ENCODE data around the gene VPS26A. TPM values are rescaled to one million over a fixed set of nuclear protein-coding genes. Genes with fewer than 3 reads are reported as not detected.

Gene VPS26A
- total RNA-seq, 5 donors from 2014 or later (not counting 1 experiment from before 2014, with no cell fraction given), result 24.6 to 35.8 (median 28.2) TPM

DNA sequence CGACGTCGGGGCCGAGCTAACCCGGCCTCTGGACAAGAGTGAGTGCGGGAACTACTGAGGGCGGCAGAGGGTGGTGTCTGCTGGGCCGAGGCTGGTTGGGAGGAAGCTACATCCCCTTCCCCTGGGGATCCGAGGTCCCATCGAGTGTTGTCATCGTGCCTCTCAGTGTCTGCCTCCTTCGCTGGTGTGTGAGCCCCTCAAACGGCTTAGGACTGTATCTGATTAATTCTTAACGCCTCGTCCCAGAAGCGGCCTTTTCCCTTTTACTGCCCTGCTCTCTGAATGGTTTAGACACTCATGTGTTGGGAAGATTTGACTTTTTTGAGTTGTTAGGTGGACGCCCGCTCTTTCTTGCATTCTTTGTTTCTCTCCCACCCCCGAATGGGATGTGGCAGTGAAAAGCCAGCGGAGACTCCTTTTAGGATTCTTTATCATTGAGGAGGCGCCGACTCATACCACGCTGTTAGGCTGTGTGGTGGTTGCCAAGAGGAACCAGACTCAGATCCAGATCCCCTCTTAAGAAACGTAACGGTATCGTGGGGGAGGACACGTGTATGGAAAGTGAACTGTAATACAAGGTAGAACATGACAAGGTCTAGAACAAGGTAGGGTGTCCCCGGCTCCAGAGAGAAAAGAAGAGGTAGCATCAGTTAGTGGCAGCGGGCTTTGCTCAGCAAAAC is 56.7 kb downstream of the VPS26A start:
- H3K4me3 Mint-ChIP-seq, result peak overlapping the region; percentile 88 to 96 (median 96)
- DNase-seq (peak in 31 of 35 experiments; percentile 7 to 58 (median 34)), ATAC-seq (replicated peaks in 1 of 4) (peak in 2 of 4 experiments; percentile 7 to 28)
- ChIA-PET POLR2A (interaction anchor here (0.5 to 1.0 kb wide), 4 partner anchors 50 to 376 kb away, joined by 3 read pairs; partner anchors contain the start of gene SRGN (in 1 of the 2)), CTCF (no interaction called here)
- H3K27me3 Mint-ChIP-seq, result no peaks in the 10 kb centered on the region
- H3K4me1 Mint-ChIP-seq, result peaks cover 49 to 62% (median 52%) of the 10 kb centered on the region in 3 donors
- peak overlapping the region; percentile 99 to 100 for H3K27ac Mint-ChIP-seq
- H3K36me3 Mint-ChIP-seq, result peaks cover 7% of the 10 kb centered on the region
- Histone ChIP-seq H3K4me3 (ENCODE audit: control insufficient read depth in 1 of 2, extremely low read depth in 1 of 2, low read length in 1 of 2) (peak overlapping the region; percentile 93 to 99), H3K27ac (ENCODE audit: low read length) (peak overlapping the region; percentile 93), H3K9me3 (no peaks in the 10 kb centered on the region), H3K27me3 (replicated peaks in 1 of 2; ENCODE audit: control insufficient read depth in 2 of 2, extremely low read depth in 1 of 2, insufficient read depth in 2 of 2, low read length in 1 of 2) (no peaks in the 10 kb centered on the region), H3K4me1 (ENCODE audit: control insufficient read depth in 1 of 2, extremely low read depth in 1 of 2, insufficient read depth in 2 of 2, low read length in 2 of 2) (peaks cover 12 to 27% of the 10 kb centered on the region in 2 experiments), H3K36me3 (ENCODE audit: control insufficient read depth in 2 of 2, extremely low read depth in 1 of 2, insufficient read depth in 1 of 2, low read length in 1 of 2) (peaks cover 9 to 13% of the 10 kb centered on the region in 2 donors)
- H3K9me3 Mint-ChIP-seq, result no peaks in the 10 kb centered on the region
- 11% methylated on average over 4 of the region's 29 CpGs for WGBS (ENCODE audit: insufficient coverage)

DNA sequence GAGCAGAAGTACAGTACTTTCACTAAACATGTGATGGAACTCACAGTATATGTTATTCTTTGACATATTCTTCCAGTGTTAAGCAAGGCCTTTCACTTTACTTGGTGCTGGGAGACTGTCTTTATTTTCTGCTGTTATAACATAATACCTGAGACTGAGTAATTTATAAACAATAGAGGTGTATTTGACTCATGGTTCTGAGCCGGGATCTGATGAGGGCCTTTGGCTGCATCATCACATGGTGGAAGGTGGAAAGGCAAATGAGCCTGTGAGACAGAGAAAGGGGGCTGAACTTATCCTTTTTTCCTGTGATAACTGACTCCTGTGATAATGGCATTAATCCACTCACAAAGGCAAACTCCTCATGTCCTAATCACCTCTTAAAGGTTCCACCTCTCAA is 57.5 kb downstream of the VPS26A start:
- peak overlapping the region; percentile 93 for H3K27ac ChIP-seq (ENCODE audit: low read length)
- Mint-ChIP-seq H3K27me3 (no peaks in the 10 kb centered on the region), H3K4me3 (peak overlapping the region; percentile 88 to 96 (median 96)), H3K4me1 (peaks cover 50 to 66% (median 55%) of the 10 kb centered on the region in 3 donors), H3K27ac (peak overlapping the region in 1 of 2 donors; percentile 28), H3K36me3 (peaks cover 9% of the 10 kb centered on the region), H3K9me3 (no peaks in the 10 kb centered on the region)
- H3K4me1 ChIP-seq (ENCODE audit: control insufficient read depth in 1 of 2, extremely low read depth in 1 of 2, insufficient read depth in 2 of 2, low read length in 2 of 2), result peaks cover 12 to 27% of the 10 kb centered on the region in 2 experiments
- ATAC-seq (replicated peaks in 1 of 4) (no peak), DNase-seq (no peak)
- peaks cover 9 to 20% of the 10 kb centered on the region in 2 donors for H3K36me3 ChIP-seq (ENCODE audit: control insufficient read depth in 2 of 2, extremely low read depth in 1 of 2, insufficient read depth in 1 of 2, low read length in 1 of 2)
- no peak overlapping the region for H3K4me3 ChIP-seq (ENCODE audit: control insufficient read depth in 1 of 2, extremely low read depth in 1 of 2, low read length in 1 of 2)
- H3K9me3 ChIP-seq, result no peaks in the 10 kb centered on the region
- CTCF ChIA-PET, result no interaction called here
- H3K27me3 ChIP-seq (replicated peaks in 1 of 2; ENCODE audit: control insufficient read depth in 2 of 2, extremely low read depth in 1 of 2, insufficient read depth in 2 of 2, low read length in 1 of 2), result no peaks in the 10 kb centered on the region
- no CpG with 5 or more reads among the region's 1 CpG for WGBS (ENCODE audit: insufficient coverage)
- POLR2A ChIA-PET, result interaction anchor here (0.6 to 0.7 kb wide), 2 partner anchors 23 to 279 kb away, joined by 3 to 4 read pairs; no protein-coding TSS in a partner anchor

DNA sequence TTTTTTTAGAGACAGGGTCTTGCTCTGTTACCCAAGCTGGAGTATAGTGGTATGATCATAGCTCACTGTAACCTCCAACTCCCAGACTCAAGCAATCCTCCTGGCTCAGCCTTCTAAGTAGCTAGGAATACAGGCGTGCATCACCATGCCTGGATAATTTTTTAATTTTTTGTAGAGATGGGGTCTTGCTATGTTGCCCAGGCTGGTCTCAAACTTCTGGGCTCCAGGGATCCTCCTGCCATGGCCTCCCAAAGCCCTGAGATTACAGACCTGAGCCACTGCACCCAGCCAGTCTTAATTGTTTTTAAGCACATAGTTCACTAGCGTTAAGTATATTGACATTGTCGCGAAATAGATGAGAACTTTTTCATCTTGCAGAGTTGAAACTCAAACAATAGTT is 58.0 kb downstream of the VPS26A start:
- H3K4me3 Mint-ChIP-seq, result no peak overlapping the region
- CTCF ChIA-PET, result interaction anchor here in 1 of 2 donors (0.6 to 1.1 kb wide), 3 partner anchors 38 to 226 kb away, joined by 3 to 4 read pairs (median 3); partner anchors contain the start of gene HKDC1
- no peak overlapping the region for H3K27ac Mint-ChIP-seq
- no peaks in the 10 kb centered on the region for H3K9me3 ChIP-seq
- peaks cover 50 to 66% (median 55%) of the 10 kb centered on the region in 3 donors for H3K4me1 Mint-ChIP-seq
- no CpG with 5 or more reads among the region's 4 CpGs for WGBS (ENCODE audit: insufficient coverage)
- peaks cover 9 to 26% of the 10 kb centered on the region in 2 donors for H3K36me3 ChIP-seq (ENCODE audit: control insufficient read depth in 2 of 2, extremely low read depth in 1 of 2, insufficient read depth in 1 of 2, low read length in 1 of 2)
- no peak for ATAC-seq (replicated peaks in 1 of 4)
- no peaks in the 10 kb centered on the region for H3K9me3 Mint-ChIP-seq
- H3K27me3 Mint-ChIP-seq, result no peaks in the 10 kb centered on the region
- DNase-seq, result no peak
- peaks cover 11% of the 10 kb centered on the region for H3K36me3 Mint-ChIP-seq
- no peak overlapping the region for H3K27ac ChIP-seq (ENCODE audit: low read length)
- POLR2A ChIA-PET, result interaction anchor here (0.6 to 0.7 kb wide), 2 partner anchors 22 to 280 kb away, joined by 3 to 4 read pairs; no protein-coding TSS in a partner anchor
- no peak overlapping the region for H3K4me3 ChIP-seq (ENCODE audit: control insufficient read depth in 1 of 2, extremely low read depth in 1 of 2, low read length in 1 of 2)
- peaks cover 12 to 27% of the 10 kb centered on the region in 2 experiments for H3K4me1 ChIP-seq (ENCODE audit: control insufficient read depth in 1 of 2, extremely low read depth in 1 of 2, insufficient read depth in 2 of 2, low read length in 2 of 2)
- H3K27me3 ChIP-seq (replicated peaks in 1 of 2; ENCODE audit: control insufficient read depth in 2 of 2, extremely low read depth in 1 of 2, insufficient read depth in 2 of 2, low read length in 1 of 2), result no peaks in the 10 kb centered on the region

DNA sequence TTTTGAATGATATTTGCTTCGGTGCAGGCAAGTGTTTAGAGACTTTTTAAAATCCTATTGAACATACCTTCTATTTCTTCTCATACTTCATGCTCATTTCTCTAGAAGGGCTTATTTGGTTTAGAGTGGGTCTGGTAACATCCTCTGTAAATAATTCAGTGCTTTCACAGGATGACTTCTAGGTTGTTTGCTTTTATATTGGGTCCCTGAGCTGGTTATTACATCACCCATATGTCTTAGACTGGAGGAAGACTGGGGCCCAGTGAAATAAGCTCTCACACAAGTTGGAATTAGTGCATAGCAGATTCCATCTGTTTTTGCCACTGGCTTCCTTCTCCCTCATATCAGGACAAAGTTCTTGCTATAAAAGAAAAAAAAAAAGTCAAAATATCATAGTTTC is 62.5 kb downstream of the VPS26A start:
- H3K36me3 Mint-ChIP-seq, result peaks cover 29% of the 10 kb centered on the region

DNA sequence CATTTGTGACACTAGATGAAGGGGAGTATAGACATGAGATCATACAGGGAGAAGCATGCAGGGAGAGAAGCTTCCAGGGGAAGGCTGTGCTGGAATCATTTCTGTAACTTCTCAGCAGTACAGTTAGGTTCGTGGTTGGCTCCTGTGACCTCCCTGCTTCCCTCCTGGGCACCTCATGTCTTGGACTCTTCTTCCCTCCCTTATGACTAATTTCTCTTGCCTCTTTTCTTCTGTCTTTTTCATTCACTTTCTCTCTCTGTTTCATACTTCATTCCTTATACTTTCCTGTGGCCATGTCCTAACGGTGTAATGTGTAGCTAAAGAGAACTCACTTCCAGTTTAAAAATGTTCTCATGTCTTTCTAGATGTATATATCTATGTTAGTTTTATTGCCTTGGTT is 77.1 kb downstream of the VPS26A start:
- Histone ChIP-seq H3K27ac (ENCODE audit: low read length) (peak overlapping the region; percentile 32), H3K4me1 (ENCODE audit: control insufficient read depth in 1 of 2, extremely low read depth in 1 of 2, insufficient read depth in 2 of 2, low read length in 2 of 2) (peaks cover 0 to 28% of the 10 kb centered on the region in 2 experiments), H3K4me3 (ENCODE audit: control insufficient read depth in 1 of 2, extremely low read depth in 1 of 2, low read length in 1 of 2) (no peak overlapping the region), H3K27me3 (replicated peaks in 1 of 2; ENCODE audit: control insufficient read depth in 2 of 2, extremely low read depth in 1 of 2, insufficient read depth in 2 of 2, low read length in 1 of 2) (no peaks in the 10 kb centered on the region), H3K9me3 (no peaks in the 10 kb centered on the region), H3K36me3 (ENCODE audit: control insufficient read depth in 2 of 2, extremely low read depth in 1 of 2, insufficient read depth in 1 of 2, low read length in 1 of 2) (peaks cover 0 to 54% of the 10 kb centered on the region in 2 donors)
- no CpG with 5 or more reads among the region's 2 CpGs for WGBS (ENCODE audit: insufficient coverage)
- ChIA-PET POLR2A (no interaction called here), CTCF (interaction anchor here in 1 of 2 donors (0.7 kb wide), 1 partner anchor 22 kb away, joined by 5 read pairs; no protein-coding TSS in a partner anchor)
- Mint-ChIP-seq H3K27me3 (no peaks in the 10 kb centered on the region), H3K4me1 (peaks cover 0 to 18% (median 6%) of the 10 kb centered on the region in 3 donors), H3K4me3 (no peak overlapping the region), H3K9me3 (no peaks in the 10 kb centered on the region), H3K36me3 (peaks cover 40% of the 10 kb centered on the region), H3K27ac (peak overlapping the region; percentile 74 to 76)
- ATAC-seq (replicated peaks in 1 of 4), result no peak
- DNase-seq, result no peak

More for the DNA sequence above, 62.5 kb downstream of the VPS26A start:
- no peak for DNase-seq
- H3K27ac ChIP-seq (ENCODE audit: low read length), result no peak overlapping the region
- H3K4me1 ChIP-seq (ENCODE audit: control insufficient read depth in 1 of 2, extremely low read depth in 1 of 2, insufficient read depth in 2 of 2, low read length in 2 of 2), result peaks cover 4 to 8% of the 10 kb centered on the region in 2 experiments
- H3K9me3 ChIP-seq, result no peaks in the 10 kb centered on the region
- Mint-ChIP-seq H3K27me3 (no peaks in the 10 kb centered on the region), H3K27ac (no peak overlapping the region), H3K4me3 (no peak overlapping the region), H3K4me1 (peaks cover 28 to 37% (median 30%) of the 10 kb centered on the region in 3 donors), H3K9me3 (no peaks in the 10 kb centered on the region)
- no peak for ATAC-seq (replicated peaks in 1 of 4)
- H3K4me3 ChIP-seq (ENCODE audit: control insufficient read depth in 1 of 2, extremely low read depth in 1 of 2, low read length in 1 of 2), result no peak overlapping the region
- peaks cover 12 to 59% of the 10 kb centered on the region in 2 donors for H3K36me3 ChIP-seq (ENCODE audit: control insufficient read depth in 2 of 2, extremely low read depth in 1 of 2, insufficient read depth in 1 of 2, low read length in 1 of 2)
- no peaks in the 10 kb centered on the region for H3K27me3 ChIP-seq (replicated peaks in 1 of 2; ENCODE audit: control insufficient read depth in 2 of 2, extremely low read depth in 1 of 2, insufficient read depth in 2 of 2, low read length in 1 of 2)
- ChIA-PET POLR2A (interaction anchor here in 1 of 2 donors (0.5 to 0.8 kb wide), 2 partner anchors 10 to 167 kb away, joined by 3 to 8 read pairs; no protein-coding TSS in a partner anchor), CTCF (interaction anchor here in 1 of 2 donors (0.5 to 0.6 kb wide), 2 partner anchors 22 to 1272 kb away, joined by 3 to 7 read pairs; no protein-coding TSS in a partner anchor)
- no CpG with 5 or more reads among the region's 1 CpG for WGBS (ENCODE audit: insufficient coverage)

DNA sequence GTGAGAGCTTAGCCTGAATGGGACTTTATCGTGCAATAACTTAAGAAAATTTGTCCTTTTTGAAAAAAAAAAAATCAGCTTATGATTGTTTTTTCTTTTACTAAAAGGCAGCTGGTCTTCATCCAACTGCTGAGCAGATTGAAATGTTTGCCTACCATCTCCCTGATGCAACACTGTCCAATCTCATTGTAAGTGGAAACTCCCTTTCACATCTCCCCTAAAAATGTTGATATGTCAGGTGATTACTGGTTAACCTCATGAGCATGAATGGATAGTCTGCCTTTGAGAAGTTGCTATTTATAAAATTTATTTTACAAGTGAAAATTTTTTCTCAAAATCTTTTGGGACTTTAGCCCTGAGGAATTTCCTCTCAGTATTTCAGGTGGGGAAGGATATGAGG is 78.4 kb downstream of the VPS26A start:
- no peaks in the 10 kb centered on the region for H3K9me3 ChIP-seq
- ChIA-PET POLR2A (interaction anchor here in 1 of 2 donors (0.7 to 1.5 kb wide), 2 partner anchors 9 to 10 kb away, joined by 3 to 4 read pairs; no protein-coding TSS in a partner anchor), CTCF (interaction anchor here in 1 of 2 donors (0.7 to 1.0 kb wide), 3 partner anchors 14 to 26 kb away, joined by 3 to 5 read pairs (median 4); partner anchors contain the start of gene SUPV3L1)
- ATAC-seq (replicated peaks in 1 of 4) (peak in 1 of 4 experiments; percentile 74), DNase-seq (peak in 2 of 35 experiments; percentile 8 to 63)
- no peaks in the 10 kb centered on the region for H3K9me3 Mint-ChIP-seq
- H3K4me1 ChIP-seq (ENCODE audit: control insufficient read depth in 1 of 2, extremely low read depth in 1 of 2, insufficient read depth in 2 of 2, low read length in 2 of 2), result peaks cover 0 to 32% of the 10 kb centered on the region in 2 experiments
- peak overlapping the region; percentile 3 to 71 for H3K27ac Mint-ChIP-seq
- WGBS (ENCODE audit: insufficient coverage), result no CpG with 5 or more reads among the region's 1 CpG
- H3K27me3 ChIP-seq (replicated peaks in 1 of 2; ENCODE audit: control insufficient read depth in 2 of 2, extremely low read depth in 1 of 2, insufficient read depth in 2 of 2, low read length in 1 of 2), result no peaks in the 10 kb centered on the region
- peaks cover 43% of the 10 kb centered on the region for H3K36me3 Mint-ChIP-seq
- H3K36me3 ChIP-seq (ENCODE audit: control insufficient read depth in 2 of 2, extremely low read depth in 1 of 2, insufficient read depth in 1 of 2, low read length in 1 of 2), result peaks cover 0 to 56% of the 10 kb centered on the region in 2 donors
- peak overlapping the region; percentile 51 for H3K27ac ChIP-seq (ENCODE audit: low read length)
- no peak overlapping the region for H3K4me3 ChIP-seq (ENCODE audit: control insufficient read depth in 1 of 2, extremely low read depth in 1 of 2, low read length in 1 of 2)
- H3K4me3 Mint-ChIP-seq, result no peak overlapping the region
- peaks cover 0 to 23% (median 9%) of the 10 kb centered on the region in 3 donors for H3K4me1 Mint-ChIP-seq
- no peaks in the 10 kb centered on the region for H3K27me3 Mint-ChIP-seq
